GM19328 (cell line): ENCODE measurements around the gene U2AF2.

Source experiments
- ATAC-seq: cut with Tn5 transposase; IDR thresholded peaks from one replicate; pipeline ENCODE4 v1.9.1; 2021; ENCODE audit warnings: mild to moderate bottlenecking, moderate library complexity; ENCODE audit not compliant: unreplicated experiment

Gene U2AF2

GRCh38 chr19:55687281-55688201 lies 32.7 kb downstream of the U2AF2 start:
- no peak for ATAC-seq

GRCh38 chr19:55688422-55689218 lies 33.8 kb downstream of the U2AF2 start:
- no peak for ATAC-seq

- no peak for ATAC-seq
Observed at GRCh38 chr19:55689411-55690108, 34.7 kb downstream of the U2AF2 start.

- no peak for ATAC-seq
Observed at GRCh38 chr19:55690109-55690768, 35.4 kb downstream of the U2AF2 start.

GRCh38 chr19:55690769-55691545 lies 36.1 kb downstream of the U2AF2 start:
- ATAC-seq = no peak

GRCh38 chr19:55691561-55692481 lies 37.0 kb downstream of the U2AF2 start:
- no peak for ATAC-seq

- no peak for ATAC-seq
Observed at GRCh38 chr19:55692681-55693081, 37.8 kb downstream of the U2AF2 start.

GRCh38 chr19:55693336-55693974 lies 38.6 kb downstream of the U2AF2 start:
- no peak for ATAC-seq

GRCh38 chr19:55694241-55694655 lies 39.4 kb downstream of the U2AF2 start:
- ATAC-seq = no peak

- ATAC-seq = no peak
Observed at GRCh38 chr19:55694656-55695491, 40.0 kb downstream of the U2AF2 start.

- no peak for ATAC-seq
Observed at GRCh38 chr19:55695511-55696290, 40.9 kb downstream of the U2AF2 start.

GRCh38 chr19:55696301-55697068 lies 41.6 kb downstream of the U2AF2 start:
- no peak for ATAC-seq

- no peak for ATAC-seq
Observed at GRCh38 chr19:55697069-55697440, 42.2 kb downstream of the U2AF2 start.

GRCh38 chr19:55697698-55698097 lies 42.9 kb downstream of the U2AF2 start:
- ATAC-seq = no peak

GRCh38 chr19:55698256-55698655 lies 43.4 kb downstream of the U2AF2 start:
- ATAC-seq = no peak

- ATAC-seq = no peak
Observed at GRCh38 chr19:55699221-55699620, 44.4 kb downstream of the U2AF2 start.
